Panc1 (cell line): ENCODE results near the gene CHRD. TPM values are rescaled to one million over a fixed set of nuclear protein-coding genes. Genes with fewer than 3 reads are reported as not detected.

Experiments used
- ATAC-seq: fragments of 200-7000 bp; cut with Tn5 transposase; 2 replicates; pipeline ENCODE4 v1.9.1; 2020; ENCODE audit warnings: mild to moderate bottlenecking, moderate library complexity
- BruUV-seq: library from RNA; stranded (reverse); fragments of 400-500 nt; replicated peaks from 2 replicates; lab custom pipeline; 2021; lab: Mats Ljungman, UMichigan
- CTCF ChIA-PET: fragments of 300-600 bp; sonication (Branson Sonifier 250); formaldehyde crosslinking; loops from one replicate; lab custom pipeline; 2022; ENCODE audit warnings: antibody characterized with exemption; lab: Charles Lee
- POLR2A ChIA-PET: fragments of 300-600 bp; sonication (Branson Sonifier 250); formaldehyde crosslinking; loops from one replicate; lab custom pipeline; 2022; ENCODE audit warnings: antibody characterized with exemption; lab: Charles Lee
- DNase-seq: peaks from one replicate; pipeline ENCODE4 v3.0.0-alpha.2; 2010; ENCODE audit warnings: low read depth, low spot score
- H3K27ac ChIP-seq: 2 replicates; pipeline ENCODE4 v1.5.1; 2011; ENCODE audit warnings: mild to moderate bottlenecking, low read length, inconsistent platforms
- H3K27me3 ChIP-seq: fragments of 200-500 bp; sonication (Bioruptor generic); 2 replicates; pipeline ENCODE4 v1.6.0; 2014; ENCODE audit warnings: low read length, inconsistent platforms; ENCODE audit not compliant: control insufficient read depth, insufficient read depth
- H3K36me3 ChIP-seq: fragments of 200-500 bp; sonication (Bioruptor generic); 2 replicates; pipeline ENCODE4 v1.5.1; 2014; ENCODE audit warnings: inconsistent platforms, mild to moderate bottlenecking, low read length, moderate library complexity; ENCODE audit not compliant: control insufficient read depth, insufficient read depth
- H3K4me1 ChIP-seq: 2 replicates; pipeline ENCODE4 v1.5.1; 2011; ENCODE audit warnings: inconsistent platforms, mild to moderate bottlenecking, low read length, moderate library complexity; ENCODE audit not compliant: control insufficient read depth, insufficient read depth
- H3K4me3 ChIP-seq, 2 experiments: 2 replicates each; pipeline ENCODE4 v1.5.1; 2011 to 2012; ENCODE audit warnings: low read depth in 2 of 2, low read length in 2 of 2, mild to moderate bottlenecking in 2 of 2, inconsistent platforms in 1 of 2, moderate library complexity in 1 of 2
- H3K9me3 ChIP-seq: fragments of 200-500 bp; sonication (Bioruptor generic); 2 replicates; pipeline ENCODE4 v1.5.1; 2014; ENCODE audit warnings: low read depth, mild to moderate bottlenecking, inconsistent platforms, low read length, moderate library complexity; ENCODE audit not compliant: control insufficient read depth, insufficient read depth
- POLR2AphosphoS5 ChIP-seq: IDR thresholded peaks from 2 replicates; pipeline ENCODE4 v1.6.1; 2012; ENCODE audit warnings: mild to moderate bottlenecking, low read depth, low read length, moderate library complexity
- SIN3A ChIP-seq: IDR thresholded peaks from 2 replicates; pipeline ENCODE4 v1.6.1; 2012; ENCODE audit warnings: low read depth, mild to moderate bottlenecking, low read length, moderate library complexity, borderline replicate concordance; ENCODE audit not compliant: insufficient read depth
- TCF7L2 ChIP-seq: IDR thresholded peaks from 2 replicates; pipeline ENCODE4 v1.6.1; 2011; ENCODE audit warnings: mild to moderate bottlenecking, low read depth, low read length, inconsistent platforms
- in situ Hi-C: cut with HindIII; loops from 2 replicates; pipeline ENCODE4 v1.10.0; 2016; ENCODE audit warnings: low sequenced_read_pairs, low pct_unique_long_range_greater_than_20kb
- intact Hi-C: fragments of 100-400 bp; cut with micrococcal nuclease; formaldehyde crosslinking; loops from one replicate; pipeline ENCODE4 v1.10.0; 2022; ENCODE audit not compliant: unreplicated experiment
- total RNA-seq: library from RNA; stranded (reverse); gene quantifications from one replicate; pipeline ENCODE4 v1.2.1, GENCODE V29; 2021; ENCODE audit not compliant: unreplicated experiment
- TF ChIP-seq, protein P1 (sequence below), 2 experiments: IDR thresholded peaks; 2 replicates each; pipeline ENCODE4 v1.6.1; 2011 to 2012; ENCODE audit warnings: low read depth in 2 of 2, control low read depth in 1 of 2, low read length in 1 of 2, mild to moderate bottlenecking in 1 of 2, moderate library complexity in 1 of 2; ENCODE audit not compliant: insufficient read depth in 1 of 2
- TF ChIP-seq, protein P2 (sequence below): fragments of 450-650 bp; IDR thresholded peaks from 2 replicates; pipeline ENCODE4 v1.5.1; 2017; ENCODE audit warnings: mild to moderate bottlenecking

Gene CHRD
- total RNA-seq, 1 experiment from 2014 or later = 1.4 TPM

DNA sequence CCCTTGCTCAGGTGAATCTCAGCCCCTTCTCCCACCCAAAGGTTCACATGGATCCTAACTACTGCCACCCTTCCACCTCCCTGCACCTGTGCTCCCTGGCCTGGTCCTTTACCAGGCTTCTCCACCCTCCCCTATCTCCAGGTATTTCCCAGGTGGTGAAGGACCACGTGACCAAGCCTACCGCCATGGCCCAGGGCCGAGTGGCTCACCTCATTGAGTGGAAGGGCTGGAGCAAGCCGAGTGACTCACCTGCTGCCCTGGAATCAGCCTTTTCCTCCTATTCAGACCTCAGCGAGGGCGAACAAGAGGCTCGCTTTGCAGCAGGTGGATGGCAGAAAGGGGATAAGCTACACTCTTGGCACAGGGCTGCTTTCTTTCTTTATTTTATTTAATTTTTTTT, 37.9 kb upstream of the CHRD start:
- BruUV-seq = no TSS peak
- ChIA-PET CTCF (no interaction called here), POLR2A (no interaction called here)
- H3K4me3 ChIP-seq = no peak overlapping the region
- no peaks in the 10 kb centered on the region for H3K9me3 ChIP-seq
- H3K27ac ChIP-seq = no peak overlapping the region
- no peaks in the 10 kb centered on the region for H3K27me3 ChIP-seq
- intact Hi-C loops = no loop called here
- in situ Hi-C loops = no loop called here
- ATAC-seq = no peak
- DNase-seq = no peak
- no peaks in the 10 kb centered on the region; the same call in 1 of the 2 replicates for H3K36me3 ChIP-seq
- peaks cover 11% of the 10 kb centered on the region for H3K4me1 ChIP-seq
- TF ChIP-seq TCF7L2 (no peak), SIN3A (no peak), POLR2AphosphoS5 (no peak)
- TF ChIP-seq, protein P1, sequence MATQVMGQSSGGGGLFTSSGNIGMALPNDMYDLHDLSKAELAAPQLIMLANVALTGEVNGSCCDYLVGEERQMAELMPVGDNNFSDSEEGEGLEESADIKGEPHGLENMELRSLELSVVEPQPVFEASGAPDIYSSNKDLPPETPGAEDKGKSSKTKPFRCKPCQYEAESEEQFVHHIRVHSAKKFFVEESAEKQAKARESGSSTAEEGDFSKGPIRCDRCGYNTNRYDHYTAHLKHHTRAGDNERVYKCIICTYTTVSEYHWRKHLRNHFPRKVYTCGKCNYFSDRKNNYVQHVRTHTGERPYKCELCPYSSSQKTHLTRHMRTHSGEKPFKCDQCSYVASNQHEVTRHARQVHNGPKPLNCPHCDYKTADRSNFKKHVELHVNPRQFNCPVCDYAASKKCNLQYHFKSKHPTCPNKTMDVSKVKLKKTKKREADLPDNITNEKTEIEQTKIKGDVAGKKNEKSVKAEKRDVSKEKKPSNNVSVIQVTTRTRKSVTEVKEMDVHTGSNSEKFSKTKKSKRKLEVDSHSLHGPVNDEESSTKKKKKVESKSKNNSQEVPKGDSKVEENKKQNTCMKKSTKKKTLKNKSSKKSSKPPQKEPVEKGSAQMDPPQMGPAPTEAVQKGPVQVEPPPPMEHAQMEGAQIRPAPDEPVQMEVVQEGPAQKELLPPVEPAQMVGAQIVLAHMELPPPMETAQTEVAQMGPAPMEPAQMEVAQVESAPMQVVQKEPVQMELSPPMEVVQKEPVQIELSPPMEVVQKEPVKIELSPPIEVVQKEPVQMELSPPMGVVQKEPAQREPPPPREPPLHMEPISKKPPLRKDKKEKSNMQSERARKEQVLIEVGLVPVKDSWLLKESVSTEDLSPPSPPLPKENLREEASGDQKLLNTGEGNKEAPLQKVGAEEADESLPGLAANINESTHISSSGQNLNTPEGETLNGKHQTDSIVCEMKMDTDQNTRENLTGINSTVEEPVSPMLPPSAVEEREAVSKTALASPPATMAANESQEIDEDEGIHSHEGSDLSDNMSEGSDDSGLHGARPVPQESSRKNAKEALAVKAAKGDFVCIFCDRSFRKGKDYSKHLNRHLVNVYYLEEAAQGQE (IDR thresholded peaks at IDR 0.05; ENCODE audit: insufficient read depth in 1 of 2, low read depth in 2 of 2, low read length in 1 of 2) = no peak
- TF ChIP-seq, protein P2, sequence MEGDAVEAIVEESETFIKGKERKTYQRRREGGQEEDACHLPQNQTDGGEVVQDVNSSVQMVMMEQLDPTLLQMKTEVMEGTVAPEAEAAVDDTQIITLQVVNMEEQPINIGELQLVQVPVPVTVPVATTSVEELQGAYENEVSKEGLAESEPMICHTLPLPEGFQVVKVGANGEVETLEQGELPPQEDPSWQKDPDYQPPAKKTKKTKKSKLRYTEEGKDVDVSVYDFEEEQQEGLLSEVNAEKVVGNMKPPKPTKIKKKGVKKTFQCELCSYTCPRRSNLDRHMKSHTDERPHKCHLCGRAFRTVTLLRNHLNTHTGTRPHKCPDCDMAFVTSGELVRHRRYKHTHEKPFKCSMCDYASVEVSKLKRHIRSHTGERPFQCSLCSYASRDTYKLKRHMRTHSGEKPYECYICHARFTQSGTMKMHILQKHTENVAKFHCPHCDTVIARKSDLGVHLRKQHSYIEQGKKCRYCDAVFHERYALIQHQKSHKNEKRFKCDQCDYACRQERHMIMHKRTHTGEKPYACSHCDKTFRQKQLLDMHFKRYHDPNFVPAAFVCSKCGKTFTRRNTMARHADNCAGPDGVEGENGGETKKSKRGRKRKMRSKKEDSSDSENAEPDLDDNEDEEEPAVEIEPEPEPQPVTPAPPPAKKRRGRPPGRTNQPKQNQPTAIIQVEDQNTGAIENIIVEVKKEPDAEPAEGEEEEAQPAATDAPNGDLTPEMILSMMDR = no peak

DNA sequence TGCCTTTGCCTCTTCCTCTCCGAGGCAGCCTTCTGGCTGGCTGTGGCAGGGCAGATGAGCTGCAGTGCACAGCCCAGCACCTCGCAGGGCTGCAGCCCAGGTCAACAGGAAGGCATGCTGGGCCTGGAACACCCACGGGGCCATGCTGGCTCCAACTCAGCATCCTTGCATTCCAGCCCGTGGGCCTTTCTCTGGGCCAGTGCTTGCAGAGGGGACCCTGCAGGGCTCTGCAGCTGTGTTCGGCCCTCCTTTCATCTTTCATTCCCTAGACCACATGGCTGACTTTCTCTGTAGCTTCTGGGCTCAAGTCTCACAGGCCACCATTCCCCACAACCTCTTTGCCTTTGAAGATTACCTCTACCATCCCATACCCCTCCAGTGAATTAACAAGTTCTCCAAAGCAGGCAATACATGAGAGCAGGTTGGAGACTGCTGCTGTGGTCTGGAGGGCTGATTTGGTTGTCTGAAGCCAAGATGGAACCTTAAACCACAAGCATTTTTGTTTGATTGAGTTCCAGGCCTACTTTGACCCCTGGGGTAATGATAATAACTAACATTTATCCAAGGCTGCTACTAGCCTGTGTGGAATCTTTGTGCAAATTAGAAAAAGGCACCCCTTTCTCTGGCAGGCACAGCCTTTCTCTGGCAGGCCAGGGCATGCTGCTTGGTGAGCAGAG, 36.5 kb upstream of the CHRD start:
- no TSS peak for BruUV-seq
- intact Hi-C loops = no loop called here

More for the DNA sequence above, 36.5 kb upstream of the CHRD start:
- Histone ChIP-seq H3K27me3 (no peaks in the 10 kb centered on the region), H3K36me3 (no peaks in the 10 kb centered on the region; the same call in 1 of the 2 replicates), H3K4me3 (no peak overlapping the region), H3K27ac (no peak overlapping the region), H3K4me1 (peaks cover 6% of the 10 kb centered on the region; the same call in 1 of the 2 replicates), H3K9me3 (no peaks in the 10 kb centered on the region)
- no peak for ATAC-seq
- TF ChIP-seq, protein P2 = no peak
- no peak for TF ChIP-seq POLR2AphosphoS5
- TF ChIP-seq, protein P1 (IDR thresholded peaks at IDR 0.05; ENCODE audit: insufficient read depth in 1 of 2, low read depth in 2 of 2, low read length in 1 of 2) = no peak
- no peak for TF ChIP-seq SIN3A
- TF ChIP-seq TCF7L2 = no peak
- ChIA-PET POLR2A (no interaction called here), CTCF (no interaction called here)
- in situ Hi-C loops = no loop called here
- DNase-seq = no peak
